Measurements from ENCODE around the gene PANK2. TPM values are rescaled to one million over a fixed set of nuclear protein-coding genes. Genes with fewer than 3 reads are reported as not detected.
"Not testable (repeated sequence)": the region's sequence is repeated elsewhere in the genome, so short reads cannot be mapped to it uniquely, and the experiment has no call there.

The PANK2 gene
- total RNA-seq, 1 experiment from 2014 or later: 77.4 TPM

DNA sequence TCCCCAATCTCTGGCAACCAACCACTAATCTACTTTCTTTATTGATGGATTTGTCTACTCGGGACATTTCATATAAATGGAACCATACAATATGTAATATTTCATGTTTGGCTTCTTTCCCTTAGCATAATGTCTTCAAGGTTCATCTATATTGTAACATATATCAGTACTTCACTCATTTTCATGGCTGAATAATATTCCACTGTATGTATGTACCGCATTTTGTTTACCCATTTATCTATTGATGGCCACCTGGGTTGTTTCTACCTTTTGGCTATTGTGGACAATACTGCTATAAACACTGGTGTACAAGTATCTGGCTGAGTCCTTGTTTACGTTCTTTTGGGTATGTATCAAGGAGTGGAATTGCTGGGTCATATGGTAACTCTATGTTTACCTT lies 48.4 kb downstream of the PANK2 start:
- CTCF ChIA-PET: no interaction called here

GRCh38 chr20:3940905-3941304 lies 51.7 kb downstream of the PANK2 start:
- Histone ChIP-seq H3K4me3 (ENCODE audit: low read depth, low read length, poor library complexity, severe bottlenecking) (no peak overlapping the region), H3K9me3 (ENCODE audit: low read depth, low read length, poor library complexity, severe bottlenecking) (no peaks in the 10 kb centered on the region), H3K27ac (ENCODE audit: low read depth, low read length, poor library complexity, severe bottlenecking) (no peak overlapping the region), H3K4me1 (ENCODE audit: insufficient read depth, low read length, poor library complexity, severe bottlenecking) (no peaks in the 10 kb centered on the region), H3K36me3 (ENCODE audit: insufficient read depth, low read length, poor library complexity, severe bottlenecking) (peaks cover 3% of the 10 kb centered on the region), H3K27me3 (replicated peaks; ENCODE audit: insufficient read depth, low read depth, low read length, poor library complexity) (no peaks in the 10 kb centered on the region)
- TF ChIP-seq, protein P1, sequence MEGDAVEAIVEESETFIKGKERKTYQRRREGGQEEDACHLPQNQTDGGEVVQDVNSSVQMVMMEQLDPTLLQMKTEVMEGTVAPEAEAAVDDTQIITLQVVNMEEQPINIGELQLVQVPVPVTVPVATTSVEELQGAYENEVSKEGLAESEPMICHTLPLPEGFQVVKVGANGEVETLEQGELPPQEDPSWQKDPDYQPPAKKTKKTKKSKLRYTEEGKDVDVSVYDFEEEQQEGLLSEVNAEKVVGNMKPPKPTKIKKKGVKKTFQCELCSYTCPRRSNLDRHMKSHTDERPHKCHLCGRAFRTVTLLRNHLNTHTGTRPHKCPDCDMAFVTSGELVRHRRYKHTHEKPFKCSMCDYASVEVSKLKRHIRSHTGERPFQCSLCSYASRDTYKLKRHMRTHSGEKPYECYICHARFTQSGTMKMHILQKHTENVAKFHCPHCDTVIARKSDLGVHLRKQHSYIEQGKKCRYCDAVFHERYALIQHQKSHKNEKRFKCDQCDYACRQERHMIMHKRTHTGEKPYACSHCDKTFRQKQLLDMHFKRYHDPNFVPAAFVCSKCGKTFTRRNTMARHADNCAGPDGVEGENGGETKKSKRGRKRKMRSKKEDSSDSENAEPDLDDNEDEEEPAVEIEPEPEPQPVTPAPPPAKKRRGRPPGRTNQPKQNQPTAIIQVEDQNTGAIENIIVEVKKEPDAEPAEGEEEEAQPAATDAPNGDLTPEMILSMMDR (conservative IDR thresholded peaks at IDR 0.05; ENCODE audit: low read depth, low read length): no peak
- TF ChIP-seq EZH2 (IDR thresholded peaks at IDR 0.05; ENCODE audit: borderline replicate concordance, low read depth, low read length, poor library complexity, severe bottlenecking): no peak
- no TSS peak for BruUV-seq (replicated peaks)
- CTCF ChIA-PET: no interaction called here
- POLR2A ChIA-PET (ENCODE audit: low non-redundant PET): no interaction called here
- DNase-seq (ENCODE audit: low spot score): no peak
- intact Hi-C loops (cut with micrococcal nuclease; ENCODE audit: unreplicated experiment): no loop called here

More for the DNA sequence above, 48.4 kb downstream of the PANK2 start:
- intact Hi-C loops (cut with micrococcal nuclease; ENCODE audit: unreplicated experiment): no loop called here
- no peak for DNase-seq (ENCODE audit: low spot score)
- no peak overlapping the region for H3K27ac ChIP-seq (ENCODE audit: low read depth, low read length, poor library complexity, severe bottlenecking)
- H3K36me3 ChIP-seq (ENCODE audit: insufficient read depth, low read length, poor library complexity, severe bottlenecking): peaks cover 3% of the 10 kb centered on the region
- H3K4me3 ChIP-seq (ENCODE audit: low read depth, low read length, poor library complexity, severe bottlenecking): no peak overlapping the region
- H3K4me1 ChIP-seq (ENCODE audit: insufficient read depth, low read length, poor library complexity, severe bottlenecking): peaks cover 10% of the 10 kb centered on the region
- no peaks in the 10 kb centered on the region for H3K9me3 ChIP-seq (ENCODE audit: low read depth, low read length, poor library complexity, severe bottlenecking)
- POLR2A ChIA-PET (ENCODE audit: low non-redundant PET): no interaction called here
- no TSS peak for BruUV-seq (replicated peaks)
- TF ChIP-seq, protein P1 (conservative IDR thresholded peaks at IDR 0.05; ENCODE audit: low read depth, low read length): no peak
- no peaks in the 10 kb centered on the region for H3K27me3 ChIP-seq (replicated peaks; ENCODE audit: insufficient read depth, low read depth, low read length, poor library complexity)

GRCh38 chr20:3946666-3947065 lies 57.5 kb downstream of the PANK2 start:
- H3K27ac ChIP-seq (ENCODE audit: low read depth, low read length, poor library complexity, severe bottlenecking); POLR2A ChIA-PET (ENCODE audit: low non-redundant PET); H3K9me3 ChIP-seq (ENCODE audit: low read depth, low read length, poor library complexity, severe bottlenecking); DNase-seq (ENCODE audit: low spot score); H3K4me3 ChIP-seq (ENCODE audit: low read depth, low read length, poor library complexity, severe bottlenecking); H3K4me1 ChIP-seq (ENCODE audit: insufficient read depth, low read length, poor library complexity, severe bottlenecking); H3K27me3 ChIP-seq (replicated peaks; ENCODE audit: insufficient read depth, low read depth, low read length, poor library complexity); CTCF ChIA-PET; H3K36me3 ChIP-seq (ENCODE audit: insufficient read depth, low read length, poor library complexity, severe bottlenecking); intact Hi-C loops (cut with micrococcal nuclease; ENCODE audit: unreplicated experiment); BruUV-seq (replicated peaks): not testable (repeated sequence)

- POLR2A ChIA-PET (ENCODE audit: low non-redundant PET): no interaction called here
- intact Hi-C loops (cut with micrococcal nuclease; ENCODE audit: unreplicated experiment): no loop called here
- BruUV-seq (replicated peaks): no TSS peak
Observed at GRCh38 chr20:3964719-3965118, 75.5 kb downstream of the PANK2 start.

More at GRCh38 chr20:3964719-3965118, 75.5 kb downstream of the PANK2 start:
- CTCF ChIA-PET: no interaction called here
- Histone ChIP-seq H3K27me3 (replicated peaks; ENCODE audit: insufficient read depth, low read depth, low read length, poor library complexity) (no peaks in the 10 kb centered on the region), H3K27ac (ENCODE audit: low read depth, low read length, poor library complexity, severe bottlenecking) (no peak overlapping the region), H3K4me3 (ENCODE audit: low read depth, low read length, poor library complexity, severe bottlenecking) (no peak overlapping the region), H3K36me3 (ENCODE audit: insufficient read depth, low read length, poor library complexity, severe bottlenecking) (no peaks in the 10 kb centered on the region), H3K9me3 (ENCODE audit: low read depth, low read length, poor library complexity, severe bottlenecking) (no peaks in the 10 kb centered on the region), H3K4me1 (ENCODE audit: insufficient read depth, low read length, poor library complexity, severe bottlenecking) (no peaks in the 10 kb centered on the region)
- TF ChIP-seq, protein P1 (conservative IDR thresholded peaks at IDR 0.05; ENCODE audit: low read depth, low read length): no peak
- TF ChIP-seq EZH2 (IDR thresholded peaks at IDR 0.05; ENCODE audit: borderline replicate concordance, low read depth, low read length, poor library complexity, severe bottlenecking): no peak
- DNase-seq (ENCODE audit: low spot score): no peak

Measured in A673 (cell line).